GM23338 (cell line): ENCODE measurements around the gene IMPG2. TPM values are rescaled to one million over a fixed set of nuclear protein-coding genes. Genes with fewer than 3 reads are reported as not detected.

Source experiments
- ATAC-seq: fragments of 200-7000 bp; cut with Tn5 transposase; 3 replicates; pipeline ENCODE4 v1.9.1; 2020
- DNase-seq: peaks from one replicate; pipeline ENCODE4 v3.0.0-alpha.2; 2015; ENCODE audit warnings: low spot score
- H2AFZ ChIP-seq: fragments of 200-600 bp; sonication (generic); 2 replicates; pipeline ENCODE4 v1.8.0; 2016; ENCODE audit warnings: antibody characterized with exemption, mild to moderate bottlenecking, moderate library complexity
- H3F3A ChIP-seq: fragments of 200-600 bp; sonication (generic); replicated peaks from 2 replicates; pipeline ENCODE4 v1.8.0; 2017; ENCODE audit warnings: antibody characterized with exemption, mixed run types, low read depth
- H3K27ac ChIP-seq: fragments of 200-600 bp; sonication (generic); 2 replicates; pipeline ENCODE4 v1.6.1; 2016; ENCODE audit warnings: low read depth
- H3K27me3 ChIP-seq: fragments of 200-600 bp; sonication (generic); 2 replicates; pipeline ENCODE4 v1.8.0; 2016; ENCODE audit warnings: mild to moderate bottlenecking, mixed run types, moderate library complexity; ENCODE audit not compliant: insufficient read depth
- H3K36me3 ChIP-seq: fragments of 200-600 bp; sonication (generic); 2 replicates; pipeline ENCODE4 v1.8.0; 2016; ENCODE audit warnings: mild to moderate bottlenecking; ENCODE audit not compliant: insufficient read depth
- H3K4me1 ChIP-seq: fragments of 200-600 bp; sonication (generic); 2 replicates; pipeline ENCODE4 v1.8.0; 2016; ENCODE audit warnings: mild to moderate bottlenecking, moderate library complexity; ENCODE audit not compliant: insufficient read depth
- H3K4me2 ChIP-seq: fragments of 200-600 bp; sonication (generic); 2 replicates; pipeline ENCODE4 v1.7.1; 2017; ENCODE audit warnings: mixed run types
- H3K4me3 ChIP-seq: fragments of 200-600 bp; sonication (generic); 2 replicates; pipeline ENCODE4 v1.6.1; 2016; ENCODE audit warnings: mixed run types
- H3K79me2 ChIP-seq: fragments of 200-600 bp; sonication (generic); replicated peaks from 2 replicates; pipeline ENCODE4 v1.8.0; 2017; ENCODE audit warnings: mild to moderate bottlenecking; ENCODE audit not compliant: insufficient read depth
- H3K9me2 ChIP-seq: fragments of 200-600 bp; sonication (generic); 2 replicates; pipeline ENCODE4 v1.8.0; 2017; ENCODE audit not compliant: insufficient read depth
- H4K20me1 ChIP-seq: fragments of 200-600 bp; sonication (generic); replicated peaks from 2 replicates; pipeline ENCODE4 v1.8.0; 2017; ENCODE audit warnings: mild to moderate bottlenecking; ENCODE audit not compliant: insufficient read depth
- H3K27ac Mint-ChIP-seq: 2 replicates; pipeline ENCODE4 v1.8.0; 2020; ENCODE audit warnings: inconsistent platforms, mild to moderate bottlenecking, moderate library complexity, mixed read lengths
- H3K27me3 Mint-ChIP-seq: 3 replicates; pipeline ENCODE4 v1.8.0; 2022; ENCODE audit warnings: low read depth, mild to moderate bottlenecking, moderate library complexity, mixed read lengths, inconsistent platforms; ENCODE audit not compliant: insufficient read depth, poor library complexity
- H3K36me3 Mint-ChIP-seq: 3 replicates; pipeline ENCODE4 v1.8.0; 2021; ENCODE audit warnings: low read depth, mild to moderate bottlenecking, inconsistent platforms, moderate library complexity, mixed read lengths
- H3K4me1 Mint-ChIP-seq: 3 replicates; pipeline ENCODE4 v1.8.0; 2020; ENCODE audit warnings: mild to moderate bottlenecking, inconsistent platforms, mixed read lengths
- H3K4me3 Mint-ChIP-seq: 3 replicates; pipeline ENCODE4 v1.8.0; 2021; ENCODE audit warnings: moderate library complexity, mild to moderate bottlenecking, inconsistent platforms, mixed read lengths
- H3K9me3 Mint-ChIP-seq: 3 replicates; pipeline ENCODE4 v1.8.0; 2020; ENCODE audit warnings: moderate library complexity, mild to moderate bottlenecking, inconsistent platforms, mixed read lengths
- CREB1 ChIP-seq: fragments of 250-450 bp; sonication (Bioruptor Pico); IDR thresholded peaks from 2 replicates; pipeline ENCODE4 v1.5.0; 2020; ENCODE audit warnings: low read depth, mild to moderate bottlenecking, moderate library complexity
- EZH2 ChIP-seq: fragments of 200-600 bp; sonication (generic); IDR thresholded peaks from one replicate; pipeline ENCODE4 v1.8.0; 2017; ENCODE audit warnings: antibody characterized with exemption, mild to moderate bottlenecking, low read depth; ENCODE audit not compliant: unreplicated experiment
- EZH2phosphoT487 ChIP-seq: fragments of 200-600 bp; sonication (generic); IDR thresholded peaks from one replicate; pipeline ENCODE4 v1.8.1; 2018; ENCODE audit warnings: antibody characterized with exemption; ENCODE audit not compliant: unreplicated experiment
- NANOG ChIP-seq: IDR thresholded peaks from 2 replicates; pipeline ENCODE4 v1.6.1; 2016; ENCODE audit warnings: antibody characterized with exemption, borderline replicate concordance
- POLR2AphosphoS5 ChIP-seq: IDR thresholded peaks from 2 replicates; pipeline ENCODE4 v1.6.1; 2016; ENCODE audit warnings: antibody characterized with exemption, low read depth
- ZNF331 ChIP-seq: fragments of 250-450 bp; sonication (Bioruptor Pico); IDR thresholded peaks from 2 replicates; pipeline ENCODE4 v1.5.0; 2020; ENCODE audit warnings: low read depth, mild to moderate bottlenecking, moderate library complexity
- polyA plus RNA-seq: library from polyadenylated mRNA; unstranded; fragments of >200 nt; fragmentation: Nextera tagmentation; extraction: Ambion mirVana; gene quantifications from 2 replicates; pipeline ENCODE4 v1.2.1, GENCODE V29; 2016
- total RNA-seq: library from RNA; depleted of rRNA; stranded (reverse); fragments of >200 nt; shearing (Covaris generic); gene quantifications from 2 replicates; pipeline ENCODE4 v1.2.3, GENCODE V29; 2014
- TF ChIP-seq, protein P1 (sequence below): fragments of 250-450 bp; sonication (Bioruptor Pico); IDR thresholded peaks from 2 replicates; pipeline ENCODE4 v1.5.0; 2020; ENCODE audit warnings: mild to moderate bottlenecking, moderate library complexity
- TF ChIP-seq, protein P2 (sequence below), 2 experiments: fragments of 200-600 bp in 1 of 2; sonication (generic) in 1 of 2; conservative IDR thresholded peaks; 2 replicates each; pipeline versions ENCODE4 v1.5.1 to v1.6.1; 2016 to 2017; ENCODE audit warnings: antibody characterized with exemption in 2 of 2, low read depth in 2 of 2, mild to moderate bottlenecking in 2 of 2, moderate library complexity in 1 of 2

Gene IMPG2
- total and polyA plus RNA-seq, 2 experiments from 2014 or later, result not detected

DNA sequence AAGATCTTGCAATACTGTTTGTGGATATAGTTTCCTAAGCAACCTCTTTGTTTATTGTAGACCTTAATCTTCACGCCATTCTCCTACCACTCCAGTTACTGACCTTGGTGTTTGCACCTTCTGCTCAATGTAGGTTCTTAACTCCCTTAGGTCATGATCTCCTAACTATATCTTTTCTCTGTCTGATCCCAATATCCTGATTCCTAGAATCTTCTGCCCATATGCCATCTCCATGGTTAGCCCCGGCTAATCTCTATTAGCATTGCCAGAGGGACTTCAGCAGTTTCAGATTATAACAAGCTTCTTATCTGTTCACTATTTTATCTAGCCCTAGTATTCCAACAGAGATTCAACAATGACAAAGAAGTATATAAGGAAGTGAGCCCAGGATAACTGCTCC is 64.9 kb downstream of the IMPG2 start (continued):
- TF ChIP-seq, protein P1, sequence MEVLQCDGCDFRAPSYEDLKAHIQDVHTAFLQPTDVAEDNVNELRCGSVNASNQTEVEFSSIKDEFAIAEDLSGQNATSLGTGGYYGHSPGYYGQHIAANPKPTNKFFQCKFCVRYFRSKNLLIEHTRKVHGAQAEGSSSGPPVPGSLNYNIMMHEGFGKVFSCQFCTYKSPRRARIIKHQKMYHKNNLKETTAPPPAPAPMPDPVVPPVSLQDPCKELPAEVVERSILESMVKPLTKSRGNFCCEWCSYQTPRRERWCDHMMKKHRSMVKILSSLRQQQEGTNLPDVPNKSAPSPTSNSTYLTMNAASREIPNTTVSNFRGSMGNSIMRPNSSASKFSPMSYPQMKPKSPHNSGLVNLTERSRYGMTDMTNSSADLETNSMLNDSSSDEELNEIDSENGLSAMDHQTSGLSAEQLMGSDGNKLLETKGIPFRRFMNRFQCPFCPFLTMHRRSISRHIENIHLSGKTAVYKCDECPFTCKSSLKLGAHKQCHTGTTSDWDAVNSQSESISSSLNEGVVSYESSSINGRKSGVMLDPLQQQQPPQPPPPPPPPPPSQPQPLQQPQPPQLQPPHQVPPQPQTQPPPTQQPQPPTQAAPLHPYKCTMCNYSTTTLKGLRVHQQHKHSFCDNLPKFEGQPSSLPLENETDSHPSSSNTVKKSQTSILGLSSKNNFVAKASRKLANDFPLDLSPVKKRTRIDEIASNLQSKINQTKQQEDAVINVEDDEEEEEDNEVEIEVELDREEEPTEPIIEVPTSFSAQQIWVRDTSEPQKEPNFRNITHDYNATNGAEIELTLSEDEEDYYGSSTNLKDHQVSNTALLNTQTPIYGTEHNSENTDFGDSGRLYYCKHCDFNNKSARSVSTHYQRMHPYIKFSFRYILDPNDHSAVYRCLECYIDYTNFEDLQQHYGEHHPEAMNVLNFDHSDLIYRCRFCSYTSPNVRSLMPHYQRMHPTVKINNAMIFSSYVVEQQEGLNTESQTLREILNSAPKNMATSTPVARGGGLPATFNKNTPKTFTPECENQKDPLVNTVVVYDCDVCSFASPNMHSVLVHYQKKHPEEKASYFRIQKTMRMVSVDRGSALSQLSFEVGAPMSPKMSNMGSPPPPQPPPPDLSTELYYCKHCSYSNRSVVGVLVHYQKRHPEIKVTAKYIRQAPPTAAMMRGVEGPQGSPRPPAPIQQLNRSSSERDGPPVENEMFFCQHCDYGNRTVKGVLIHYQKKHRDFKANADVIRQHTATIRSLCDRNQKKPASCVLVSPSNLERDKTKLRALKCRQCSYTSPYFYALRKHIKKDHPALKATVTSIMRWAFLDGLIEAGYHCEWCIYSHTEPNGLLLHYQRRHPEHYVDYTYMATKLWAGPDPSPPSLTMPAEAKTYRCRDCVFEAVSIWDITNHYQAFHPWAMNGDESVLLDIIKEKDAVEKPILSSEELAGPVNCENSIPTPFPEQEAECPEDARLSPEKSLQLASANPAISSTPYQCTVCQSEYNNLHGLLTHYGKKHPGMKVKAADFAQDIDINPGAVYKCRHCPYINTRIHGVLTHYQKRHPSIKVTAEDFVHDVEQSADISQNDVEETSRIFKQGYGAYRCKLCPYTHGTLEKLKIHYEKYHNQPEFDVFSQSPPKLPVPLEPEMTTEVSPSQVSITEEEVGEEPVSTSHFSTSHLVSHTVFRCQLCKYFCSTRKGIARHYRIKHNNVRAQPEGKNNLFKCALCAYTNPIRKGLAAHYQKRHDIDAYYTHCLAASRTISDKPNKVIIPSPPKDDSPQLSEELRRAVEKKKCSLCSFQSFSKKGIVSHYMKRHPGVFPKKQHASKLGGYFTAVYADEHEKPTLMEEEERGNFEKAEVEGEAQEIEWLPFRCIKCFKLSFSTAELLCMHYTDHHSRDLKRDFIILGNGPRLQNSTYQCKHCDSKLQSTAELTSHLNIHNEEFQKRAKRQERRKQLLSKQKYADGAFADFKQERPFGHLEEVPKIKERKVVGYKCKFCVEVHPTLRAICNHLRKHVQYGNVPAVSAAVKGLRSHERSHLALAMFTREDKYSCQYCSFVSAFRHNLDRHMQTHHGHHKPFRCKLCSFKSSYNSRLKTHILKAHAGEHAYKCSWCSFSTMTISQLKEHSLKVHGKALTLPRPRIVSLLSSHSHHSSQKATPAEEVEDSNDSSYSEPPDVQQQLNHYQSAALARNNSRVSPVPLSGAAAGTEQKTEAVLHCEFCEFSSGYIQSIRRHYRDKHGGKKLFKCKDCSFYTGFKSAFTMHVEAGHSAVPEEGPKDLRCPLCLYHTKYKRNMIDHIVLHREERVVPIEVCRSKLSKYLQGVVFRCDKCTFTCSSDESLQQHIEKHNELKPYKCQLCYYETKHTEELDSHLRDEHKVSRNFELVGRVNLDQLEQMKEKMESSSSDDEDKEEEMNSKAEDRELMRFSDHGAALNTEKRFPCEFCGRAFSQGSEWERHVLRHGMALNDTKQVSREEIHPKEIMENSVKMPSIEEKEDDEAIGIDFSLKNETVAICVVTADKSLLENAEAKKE (CRISPR knock-in tag), result no peak
- no peak for TF ChIP-seq NANOG
- TF ChIP-seq CREB1 (CRISPR knock-in tag), result no peak
- TF ChIP-seq ZNF331, result no peak

DNA sequence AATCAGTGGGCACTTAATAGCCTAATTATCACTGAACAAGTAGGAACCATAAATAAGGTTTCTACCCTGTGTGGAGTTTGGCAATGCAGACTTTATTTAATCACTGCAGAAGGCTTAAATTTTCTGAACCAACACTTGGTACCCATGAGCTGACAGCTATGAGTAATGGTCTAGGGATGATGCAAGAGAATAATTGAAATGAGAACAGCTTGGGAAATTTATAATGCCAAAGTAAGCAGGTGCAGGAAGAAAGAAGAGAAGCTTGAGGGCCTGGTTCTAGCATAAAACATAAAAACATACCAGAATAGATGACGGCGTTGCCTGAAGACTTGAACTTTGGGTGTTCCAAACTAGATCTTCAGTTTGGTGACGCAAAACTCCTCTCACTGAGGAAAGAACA is 67.0 kb downstream of the IMPG2 start:
- H2AFZ ChIP-seq, result no peak overlapping the region
- no peaks in the 10 kb centered on the region for H3K36me3 Mint-ChIP-seq
- peaks cover 3% of the 10 kb centered on the region for H3K27me3 Mint-ChIP-seq
- no peak overlapping the region for H3K4me3 ChIP-seq
- peaks cover 18% of the 10 kb centered on the region for H3K4me1 ChIP-seq
- no peaks in the 10 kb centered on the region for H3F3A ChIP-seq
- H3K4me1 Mint-ChIP-seq, result peaks cover 27% of the 10 kb centered on the region; the same call in 2 of the 3 replicates
- no peaks in the 10 kb centered on the region for H4K20me1 ChIP-seq
- H3K27ac Mint-ChIP-seq, result no peak overlapping the region
- no peak overlapping the region for H3K27ac ChIP-seq
- no peaks in the 10 kb centered on the region for H3K36me3 ChIP-seq
- H3K79me2 ChIP-seq, result no peaks in the 10 kb centered on the region
- no peaks in the 10 kb centered on the region; the same call in 2 of the 3 replicates for H3K9me3 Mint-ChIP-seq
- no peak for ATAC-seq
- H3K4me2 ChIP-seq, result 0 out of 2 replicates have a peak overlapping the region, but pooled peaks have one; percentile 14
- H3K27me3 ChIP-seq, result no peaks in the 10 kb centered on the region
- no peak overlapping the region for H3K4me3 Mint-ChIP-seq
- no peak for DNase-seq
- H3K9me2 ChIP-seq, result no peaks in the 10 kb centered on the region
- TF ChIP-seq, protein P1 (CRISPR knock-in tag), result no peak
- TF ChIP-seq POLR2AphosphoS5, result no peak
- TF ChIP-seq EZH2, result no peak
- no peak for TF ChIP-seq EZH2phosphoT487
- TF ChIP-seq ZNF331, result no peak
- TF ChIP-seq, protein P2, sequence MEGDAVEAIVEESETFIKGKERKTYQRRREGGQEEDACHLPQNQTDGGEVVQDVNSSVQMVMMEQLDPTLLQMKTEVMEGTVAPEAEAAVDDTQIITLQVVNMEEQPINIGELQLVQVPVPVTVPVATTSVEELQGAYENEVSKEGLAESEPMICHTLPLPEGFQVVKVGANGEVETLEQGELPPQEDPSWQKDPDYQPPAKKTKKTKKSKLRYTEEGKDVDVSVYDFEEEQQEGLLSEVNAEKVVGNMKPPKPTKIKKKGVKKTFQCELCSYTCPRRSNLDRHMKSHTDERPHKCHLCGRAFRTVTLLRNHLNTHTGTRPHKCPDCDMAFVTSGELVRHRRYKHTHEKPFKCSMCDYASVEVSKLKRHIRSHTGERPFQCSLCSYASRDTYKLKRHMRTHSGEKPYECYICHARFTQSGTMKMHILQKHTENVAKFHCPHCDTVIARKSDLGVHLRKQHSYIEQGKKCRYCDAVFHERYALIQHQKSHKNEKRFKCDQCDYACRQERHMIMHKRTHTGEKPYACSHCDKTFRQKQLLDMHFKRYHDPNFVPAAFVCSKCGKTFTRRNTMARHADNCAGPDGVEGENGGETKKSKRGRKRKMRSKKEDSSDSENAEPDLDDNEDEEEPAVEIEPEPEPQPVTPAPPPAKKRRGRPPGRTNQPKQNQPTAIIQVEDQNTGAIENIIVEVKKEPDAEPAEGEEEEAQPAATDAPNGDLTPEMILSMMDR (conservative IDR thresholded peaks at IDR 0.05; ENCODE audit: low read depth in 2 of 2), result no peak
- no peak for TF ChIP-seq NANOG
